ENCODE results near the gene BORCS6. TPM values are rescaled to one million over a fixed set of nuclear protein-coding genes. Genes with fewer than 3 reads are reported as not detected.

Gene BORCS6
- total RNA-seq, 1 donor: 3.8 TPM

DNA sequence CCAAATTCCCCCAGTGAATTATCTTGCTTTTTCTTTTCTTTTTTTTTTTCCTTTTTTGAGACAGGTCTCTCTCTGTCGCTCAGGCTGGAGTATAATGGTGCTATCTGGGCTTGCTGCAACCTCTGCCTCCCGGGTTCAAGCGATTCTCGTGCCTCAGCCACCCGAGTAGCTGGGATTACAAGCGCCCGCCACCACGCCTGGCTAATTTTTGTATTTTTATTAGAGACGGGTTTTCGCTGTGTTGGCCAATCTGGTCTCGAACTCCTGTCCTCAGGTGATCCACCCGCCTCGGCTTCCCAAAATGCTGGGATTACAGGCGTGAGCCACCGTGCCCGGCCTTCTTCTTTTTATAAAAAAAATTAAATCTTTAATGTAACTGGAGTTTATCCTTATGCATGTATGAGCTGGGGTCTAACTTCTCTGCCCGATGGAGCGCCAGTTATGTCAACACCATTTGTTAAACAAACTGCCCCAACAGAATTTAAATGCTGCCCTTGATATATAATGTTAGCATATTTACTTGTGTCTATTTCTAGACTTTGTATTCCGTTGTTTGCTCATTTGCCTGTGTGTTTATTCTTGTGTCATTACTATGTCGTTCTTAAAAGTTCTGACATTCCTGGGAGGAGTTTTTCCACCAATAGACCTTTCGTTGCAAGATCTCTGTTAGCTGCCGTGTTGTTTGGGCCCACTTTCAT, 20.9 kb upstream of the BORCS6 start:
- peak; percentile 4 for DNase-seq (ENCODE audit: low read depth)
- peak overlapping the region; percentile 86 for H3K4me3 ChIP-seq (ENCODE audit: low read depth, low read length)
- TF ChIP-seq, protein P1, sequence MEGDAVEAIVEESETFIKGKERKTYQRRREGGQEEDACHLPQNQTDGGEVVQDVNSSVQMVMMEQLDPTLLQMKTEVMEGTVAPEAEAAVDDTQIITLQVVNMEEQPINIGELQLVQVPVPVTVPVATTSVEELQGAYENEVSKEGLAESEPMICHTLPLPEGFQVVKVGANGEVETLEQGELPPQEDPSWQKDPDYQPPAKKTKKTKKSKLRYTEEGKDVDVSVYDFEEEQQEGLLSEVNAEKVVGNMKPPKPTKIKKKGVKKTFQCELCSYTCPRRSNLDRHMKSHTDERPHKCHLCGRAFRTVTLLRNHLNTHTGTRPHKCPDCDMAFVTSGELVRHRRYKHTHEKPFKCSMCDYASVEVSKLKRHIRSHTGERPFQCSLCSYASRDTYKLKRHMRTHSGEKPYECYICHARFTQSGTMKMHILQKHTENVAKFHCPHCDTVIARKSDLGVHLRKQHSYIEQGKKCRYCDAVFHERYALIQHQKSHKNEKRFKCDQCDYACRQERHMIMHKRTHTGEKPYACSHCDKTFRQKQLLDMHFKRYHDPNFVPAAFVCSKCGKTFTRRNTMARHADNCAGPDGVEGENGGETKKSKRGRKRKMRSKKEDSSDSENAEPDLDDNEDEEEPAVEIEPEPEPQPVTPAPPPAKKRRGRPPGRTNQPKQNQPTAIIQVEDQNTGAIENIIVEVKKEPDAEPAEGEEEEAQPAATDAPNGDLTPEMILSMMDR (IDR thresholded peaks at IDR 0.05; ENCODE audit: insufficient read depth, low read length): no peak

DNA sequence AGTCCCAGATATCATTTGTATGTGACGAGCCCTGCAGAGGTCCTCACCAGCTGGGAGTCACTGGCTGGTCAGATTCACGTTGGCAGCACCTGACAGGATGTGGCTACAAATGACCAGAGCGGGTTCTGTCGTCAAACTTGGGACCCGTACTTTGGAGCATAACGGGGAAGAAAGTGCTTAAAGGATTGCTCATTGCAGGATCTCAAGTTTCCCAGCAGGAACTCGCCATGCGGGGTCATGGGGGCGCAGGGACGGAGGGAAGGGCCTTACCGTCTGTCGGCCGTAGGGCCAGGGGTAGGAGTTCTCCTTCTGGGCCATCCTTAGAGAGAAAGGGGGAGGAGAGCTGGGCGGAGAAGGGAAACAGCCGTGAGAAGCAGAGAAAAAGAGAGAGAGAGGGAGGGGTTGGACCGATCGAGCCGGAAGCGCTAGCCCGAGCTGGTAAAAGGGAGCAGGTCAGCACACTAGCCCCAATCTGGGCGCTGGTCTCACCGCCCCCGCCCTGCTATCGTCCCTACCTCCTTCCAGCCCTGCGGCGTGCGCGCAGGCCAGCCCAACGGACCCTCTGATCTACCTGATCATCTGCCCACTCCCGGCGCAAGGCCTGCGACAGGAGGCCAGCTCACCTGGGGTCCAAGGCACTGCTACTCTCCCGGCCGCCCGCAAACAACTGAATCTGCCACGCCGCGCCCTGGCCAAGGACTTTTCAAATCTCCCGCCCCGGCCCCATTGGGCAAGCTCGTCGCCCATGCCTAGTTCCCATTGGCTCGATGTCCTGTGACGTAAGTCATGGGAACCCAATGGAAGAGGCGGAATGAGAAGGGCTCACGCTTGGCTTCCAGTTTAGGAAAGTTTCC, 20.2 kb upstream of the BORCS6 start, which contains the start of gene AURKB:
TSS of gene AURKB (minus strand) at position 669 of the 854 bp plus-strand sequence. CDS start at position 318, 351 bp downstream.
- DNase-seq (ENCODE audit: low read depth): peak; percentile 98
- TF ChIP-seq, protein P1 (IDR thresholded peaks at IDR 0.05; ENCODE audit: insufficient read depth, low read length): no peak
- peak within 1 kb of the TSS; percentile 86 for H3K4me3 ChIP-seq (ENCODE audit: low read depth, low read length)

DNA sequence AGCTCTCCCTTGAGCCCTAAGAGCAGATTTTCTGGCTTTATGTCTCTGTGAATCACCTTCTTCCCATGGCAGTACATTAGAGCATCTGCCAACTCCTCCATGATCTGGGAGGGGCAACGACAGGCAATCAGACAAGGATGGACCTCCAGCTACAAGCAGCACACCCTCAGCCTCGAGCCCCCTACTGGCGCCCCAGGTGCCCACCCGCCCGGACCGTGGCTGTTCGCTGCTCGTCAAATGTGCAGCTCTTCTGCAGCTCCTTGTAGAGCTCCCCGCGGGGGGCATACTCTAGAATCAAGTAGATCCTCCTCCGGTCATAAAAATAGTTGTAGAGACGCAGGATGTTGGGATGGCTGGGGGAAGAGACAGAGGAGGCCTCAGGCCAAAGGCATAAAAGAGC, 16.6 kb upstream of the BORCS6 start:
- TF ChIP-seq, protein P1 (IDR thresholded peaks at IDR 0.05; ENCODE audit: insufficient read depth, low read length): no peak
- H3K4me3 ChIP-seq (ENCODE audit: low read depth, low read length): no peak overlapping the region
- DNase-seq (ENCODE audit: low read depth): no peak

DNA sequence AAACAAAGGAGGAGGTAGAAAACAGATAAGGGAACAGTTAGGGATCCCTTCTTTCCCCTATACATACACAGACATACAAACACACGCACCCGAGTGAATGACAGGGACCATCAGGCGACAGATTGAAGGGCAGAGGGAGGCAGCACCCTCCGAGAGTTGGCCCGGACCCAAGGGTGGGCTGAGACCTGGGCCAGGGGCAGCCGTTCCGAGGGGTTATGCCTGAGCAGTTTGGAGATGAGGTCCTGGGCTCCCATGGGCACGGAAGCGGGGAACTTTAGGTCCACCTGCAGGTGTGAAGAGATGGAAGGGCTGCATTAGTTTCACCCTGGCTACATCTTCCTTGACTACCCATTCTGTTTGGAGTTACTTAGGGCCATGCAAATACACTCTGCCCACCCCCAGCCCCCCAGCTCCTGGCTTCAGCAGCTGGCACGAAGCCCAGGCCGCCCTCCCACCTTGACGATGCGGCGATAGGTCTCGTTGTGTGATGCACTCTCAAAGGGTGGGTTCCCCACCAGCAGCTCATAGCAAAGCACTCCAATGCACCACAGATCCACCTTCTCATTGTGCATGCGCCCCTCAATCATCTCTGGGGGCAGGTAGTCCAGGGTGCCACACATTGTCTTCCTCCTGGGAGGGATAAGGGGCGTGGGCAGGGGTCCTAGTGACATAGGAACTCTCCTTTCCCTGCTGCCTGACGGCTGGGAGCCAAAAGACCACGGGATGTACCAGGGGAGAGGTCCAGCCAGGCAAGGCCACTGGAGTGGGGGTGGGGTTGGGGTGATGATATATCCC, 15.0 kb upstream of the BORCS6 start:
- DNase-seq (ENCODE audit: low read depth): no peak
- TF ChIP-seq, protein P1 (IDR thresholded peaks at IDR 0.05; ENCODE audit: insufficient read depth, low read length): no peak
- H3K4me3 ChIP-seq (ENCODE audit: low read depth, low read length): no peak overlapping the region

DNA sequence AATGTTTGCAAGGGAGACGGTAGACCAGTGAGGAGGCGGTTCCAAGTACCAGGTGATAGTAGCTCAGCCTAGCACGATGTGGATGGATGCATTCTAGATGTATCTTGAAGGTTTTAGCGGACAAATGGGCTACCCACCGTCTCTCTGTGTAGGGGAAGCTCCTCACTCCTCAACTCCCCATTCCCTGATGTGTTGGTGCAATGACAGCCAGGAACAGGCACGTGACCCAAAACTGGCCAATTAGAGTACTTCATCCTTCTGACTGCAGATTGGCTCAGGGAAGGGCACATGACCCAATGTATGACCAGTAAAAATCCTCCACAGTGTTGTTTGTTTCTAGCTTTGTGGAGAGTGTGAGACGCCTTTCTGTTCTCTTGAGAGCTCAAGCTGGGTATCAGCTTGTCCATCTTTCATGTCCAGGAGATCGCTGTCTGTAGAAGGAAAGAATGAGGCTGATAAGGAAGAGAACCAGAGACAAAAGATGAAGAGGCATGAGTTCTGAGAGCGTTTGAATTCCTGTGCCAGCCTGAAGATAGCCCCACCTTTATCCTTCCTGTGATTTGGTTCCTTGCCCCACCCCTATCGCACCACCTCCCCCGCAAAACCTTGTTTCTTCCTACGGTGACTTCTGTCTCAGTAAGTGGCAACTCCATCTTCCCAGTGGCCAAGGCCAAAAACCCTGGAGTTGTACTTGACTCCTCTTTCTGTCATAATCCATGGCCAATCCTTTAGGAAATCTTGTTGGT, 2.3 kb upstream of the BORCS6 start:
- DNase-seq (ENCODE audit: low read depth): peak; percentile 88
- H3K4me3 ChIP-seq (ENCODE audit: low read depth, low read length): peak overlapping the region; percentile 20
- TF ChIP-seq, protein P1 (IDR thresholded peaks at IDR 0.05; ENCODE audit: insufficient read depth, low read length): no peak

DNA sequence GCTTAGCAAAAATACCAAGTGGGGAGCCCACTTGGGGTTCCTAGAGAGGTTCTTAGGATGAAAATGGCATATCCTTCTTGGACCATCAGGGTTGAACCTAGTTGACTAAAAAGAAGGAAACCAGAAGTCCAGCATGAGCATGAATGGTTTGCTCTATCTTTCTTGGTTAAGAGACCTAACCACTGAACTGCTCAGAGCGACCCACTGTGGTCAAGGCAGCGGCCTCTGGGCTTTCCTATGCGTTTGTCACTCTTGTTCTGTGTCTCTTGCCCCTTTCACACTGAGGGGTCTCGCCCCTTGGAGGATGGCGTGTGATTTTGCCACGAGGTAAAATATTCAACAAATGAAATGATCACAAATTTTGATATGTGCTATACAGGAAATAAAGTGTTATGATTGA, 526 bp upstream of the BORCS6 start:
- peak overlapping the region; percentile 42 for H3K4me3 ChIP-seq (ENCODE audit: low read depth, low read length)
- DNase-seq (ENCODE audit: low read depth): no peak
- TF ChIP-seq, protein P1 (IDR thresholded peaks at IDR 0.05; ENCODE audit: insufficient read depth, low read length): no peak
